AG04449 (cell line): ENCODE results near the gene ZNF831.

Experiments used
- CTCF ChIA-PET: fragments of 350-600 bp; formaldehyde crosslinking; extraction: SDS; loops from one replicate; lab custom pipeline; 2021; ENCODE audit warnings: antibody characterized with exemption; lab: Yijun Ruan, JAX
- POLR2A ChIA-PET: fragments of 400-600, 350-600 bp; formaldehyde crosslinking; extraction: SDS; loops from one replicate; lab custom pipeline; 2020; ENCODE audit warnings: antibody characterized with exemption, inconsistent platforms; lab: Yijun Ruan, JAX
- DNase-seq: peaks from one replicate; pipeline ENCODE4 v3.0.0-alpha.2; 2010; ENCODE audit warnings: low read depth, low spot score
- H3K4me3 ChIP-seq: 2 replicates; pipeline ENCODE4 v1.5.1; 2011; ENCODE audit warnings: low read depth, mild to moderate bottlenecking, control low read depth, low read length
- TF ChIP-seq, protein P1 (sequence below): IDR thresholded peaks from one replicate; pipeline ENCODE4 v1.5.1; 2011; ENCODE audit warnings: mild to moderate bottlenecking, moderate library complexity, low read length, control low read depth, inconsistent platforms; ENCODE audit not compliant: insufficient read depth; ENCODE audit errors: missing control alignments

Gene ZNF831

DNA sequence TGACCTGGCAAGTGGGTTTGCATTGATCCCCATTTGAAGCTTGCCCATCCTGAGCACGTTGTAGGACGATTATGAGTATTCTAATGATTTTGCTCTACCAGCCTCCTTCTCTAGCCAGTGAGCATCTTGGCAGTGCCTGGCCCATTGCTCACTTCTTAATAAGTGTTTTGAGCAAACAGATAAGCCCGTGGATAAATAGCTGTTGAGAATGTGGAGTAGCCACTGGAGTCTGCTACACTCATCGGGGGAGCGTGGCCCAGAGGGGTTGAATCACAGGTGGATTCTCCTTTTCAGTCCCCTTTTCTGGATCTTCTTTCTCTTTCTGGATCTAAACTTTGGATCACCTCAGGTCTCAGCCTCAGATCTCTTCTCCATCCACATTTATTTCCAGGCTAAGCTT, 120.8 kb downstream of the ZNF831 start:
- TF ChIP-seq, protein P1, sequence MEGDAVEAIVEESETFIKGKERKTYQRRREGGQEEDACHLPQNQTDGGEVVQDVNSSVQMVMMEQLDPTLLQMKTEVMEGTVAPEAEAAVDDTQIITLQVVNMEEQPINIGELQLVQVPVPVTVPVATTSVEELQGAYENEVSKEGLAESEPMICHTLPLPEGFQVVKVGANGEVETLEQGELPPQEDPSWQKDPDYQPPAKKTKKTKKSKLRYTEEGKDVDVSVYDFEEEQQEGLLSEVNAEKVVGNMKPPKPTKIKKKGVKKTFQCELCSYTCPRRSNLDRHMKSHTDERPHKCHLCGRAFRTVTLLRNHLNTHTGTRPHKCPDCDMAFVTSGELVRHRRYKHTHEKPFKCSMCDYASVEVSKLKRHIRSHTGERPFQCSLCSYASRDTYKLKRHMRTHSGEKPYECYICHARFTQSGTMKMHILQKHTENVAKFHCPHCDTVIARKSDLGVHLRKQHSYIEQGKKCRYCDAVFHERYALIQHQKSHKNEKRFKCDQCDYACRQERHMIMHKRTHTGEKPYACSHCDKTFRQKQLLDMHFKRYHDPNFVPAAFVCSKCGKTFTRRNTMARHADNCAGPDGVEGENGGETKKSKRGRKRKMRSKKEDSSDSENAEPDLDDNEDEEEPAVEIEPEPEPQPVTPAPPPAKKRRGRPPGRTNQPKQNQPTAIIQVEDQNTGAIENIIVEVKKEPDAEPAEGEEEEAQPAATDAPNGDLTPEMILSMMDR = no peak
- ChIA-PET POLR2A (no interaction called here), CTCF (no interaction called here)
- no peak overlapping the region for H3K4me3 ChIP-seq
- DNase-seq = no peak

DNA sequence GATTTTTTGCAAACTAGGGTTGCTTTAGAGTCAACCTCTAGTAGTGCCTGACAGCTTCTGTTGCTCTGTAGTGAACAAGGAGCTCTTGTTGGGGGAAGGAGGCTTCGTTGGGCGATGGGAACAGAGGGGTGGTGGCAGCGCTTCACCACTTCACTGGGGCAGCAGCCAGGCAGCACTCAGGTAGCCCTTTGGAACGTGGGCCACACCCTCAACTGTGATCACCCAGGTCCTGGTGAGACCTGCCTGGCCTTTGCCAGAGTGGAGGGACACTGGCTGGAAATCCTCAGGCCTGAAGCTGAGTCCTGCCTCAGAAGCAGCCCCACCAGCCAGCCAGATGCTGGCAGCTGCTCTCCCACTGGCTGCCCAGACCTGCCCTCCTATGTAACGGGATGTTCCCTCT, 126.4 kb downstream of the ZNF831 start:
- ChIA-PET POLR2A (interaction anchor here (0.9 kb wide), 1 partner anchor 11 kb away, joined by 3 read pairs; no protein-coding TSS in a partner anchor), CTCF (no interaction called here)
- TF ChIP-seq, protein P1 = no peak
- H3K4me3 ChIP-seq = no peak overlapping the region
- DNase-seq = no peak

DNA sequence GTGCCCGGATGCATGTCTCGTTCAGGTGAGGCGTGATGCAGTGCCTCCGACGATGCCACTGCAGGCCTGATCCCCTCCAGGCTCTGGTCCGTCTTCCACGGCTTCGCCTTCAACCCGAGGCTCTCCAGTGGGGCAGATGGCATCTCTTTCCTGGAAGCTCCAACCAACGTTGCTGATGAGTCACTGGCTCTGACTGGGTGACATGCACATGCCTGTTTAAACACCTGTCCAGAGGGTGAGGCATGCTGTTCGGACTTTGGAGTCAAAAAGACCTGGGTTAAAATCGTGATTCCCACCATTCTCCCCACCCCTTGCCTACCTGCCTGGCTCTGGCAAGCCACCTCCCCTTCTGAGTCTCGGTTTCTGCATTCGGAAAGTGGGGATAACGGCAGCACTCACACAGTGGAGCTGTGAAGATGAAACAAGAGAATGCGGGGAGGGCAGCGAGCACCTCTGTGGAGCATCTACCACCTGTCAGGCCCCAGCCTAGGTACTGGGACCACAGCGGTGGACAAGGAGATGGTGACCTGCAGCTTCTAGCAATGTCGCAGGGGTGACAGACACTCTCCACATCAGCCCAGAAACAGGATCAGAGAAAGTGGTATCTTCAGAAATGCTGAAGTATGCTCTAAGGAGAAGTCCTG, 128.2 kb downstream of the ZNF831 start:
- TF ChIP-seq, protein P1 = no peak
- ChIA-PET POLR2A (no interaction called here), CTCF (no interaction called here)
- DNase-seq = no peak
- H3K4me3 ChIP-seq = no peak overlapping the region

DNA sequence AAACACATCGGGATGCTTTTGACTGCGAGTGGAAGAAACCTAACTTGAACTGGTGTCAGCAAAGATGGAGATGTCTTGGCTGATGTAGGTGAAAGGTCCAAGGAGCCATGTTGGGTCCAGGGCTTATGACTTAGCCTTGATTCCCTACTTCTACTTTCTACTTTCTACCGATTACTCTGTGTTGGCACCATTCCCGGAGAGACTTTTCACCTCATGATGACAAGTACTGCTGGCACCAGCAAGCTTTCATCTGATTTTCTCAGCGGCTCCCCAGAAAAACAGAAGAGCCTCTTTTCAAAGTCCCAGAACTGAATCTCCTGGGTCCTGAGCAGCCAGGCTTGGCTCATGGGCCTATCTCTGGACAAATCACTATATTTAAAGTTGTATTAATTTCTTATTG, 131.9 kb downstream of the ZNF831 start:
- no peak for DNase-seq
- ChIA-PET CTCF (no interaction called here), POLR2A (no interaction called here)
- TF ChIP-seq, protein P1 = no peak
- no peak overlapping the region for H3K4me3 ChIP-seq

DNA sequence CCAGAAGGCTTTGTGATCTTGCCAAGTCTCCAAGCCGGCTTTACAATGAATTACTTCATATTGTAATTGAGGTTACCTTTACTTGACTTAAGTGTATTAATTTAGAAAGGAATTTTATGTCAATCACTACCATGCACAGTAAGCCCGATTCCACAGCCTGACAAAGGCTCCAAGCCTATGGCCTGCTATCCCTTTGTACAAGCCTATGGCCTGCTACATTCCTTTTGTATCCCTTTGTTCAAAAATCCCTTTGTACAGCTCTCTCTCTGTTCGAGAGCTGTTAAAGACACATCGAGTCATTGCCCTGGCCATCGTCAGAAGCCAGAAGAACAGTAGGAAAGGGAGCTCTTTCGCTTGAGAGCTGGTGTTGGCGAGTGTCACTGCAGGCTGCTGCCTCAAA, 134.1 kb downstream of the ZNF831 start:
- CTCF ChIA-PET = interaction anchor here (0.5 kb wide), 1 partner anchor 213 kb away, joined by 3 read pairs; no protein-coding TSS in a partner anchor
- no peak for DNase-seq

DNA sequence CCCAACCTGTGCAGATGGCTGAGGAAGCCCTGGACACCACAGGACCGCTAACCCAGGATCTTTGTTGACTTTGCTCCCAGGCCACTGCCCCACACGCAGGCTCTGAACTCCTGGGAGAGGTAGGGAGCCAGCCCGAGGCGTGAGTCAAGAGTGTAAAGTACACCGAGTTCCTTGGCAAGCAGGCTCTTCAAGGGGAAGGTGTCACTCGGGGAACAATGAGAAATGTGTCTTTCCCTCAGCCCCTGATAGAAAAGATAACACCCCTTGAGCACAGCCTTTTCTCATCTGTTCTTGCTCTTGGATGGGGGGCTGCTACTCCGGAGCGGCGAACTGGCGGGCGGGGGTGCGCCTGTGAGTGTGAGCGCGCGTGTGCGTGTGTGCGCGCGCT, 136.3 kb downstream of the ZNF831 start:
- TF ChIP-seq, protein P1 = no peak
- CTCF ChIA-PET = no interaction called here
- H3K4me3 ChIP-seq = no peak overlapping the region
- no peak for DNase-seq
- POLR2A ChIA-PET = no interaction called here

More for the DNA sequence above, 134.1 kb downstream of the ZNF831 start:
- TF ChIP-seq, protein P1 = no peak
- POLR2A ChIA-PET = no interaction called here
- no peak overlapping the region for H3K4me3 ChIP-seq
